OCI-LY3 (cell line): ENCODE results near the gene EPHB1.
A peak's percentile ranks its signal among the peaks of the same experiment; 100 is the strongest.

ENCODE experiments used
- H2AFZ ChIP-seq: fragments of 200-600, 300-600 bp; shearing (Covaris generic); 2 replicates; pipeline ENCODE4 v1.6.0; 2014; ENCODE audit warnings: antibody characterized with exemption, low read depth, low read length
- H3K27ac ChIP-seq: fragments of 200-600, 300-600 bp; sonication (generic); 2 replicates; pipeline ENCODE4 v1.5.1; 2014; ENCODE audit warnings: mild to moderate bottlenecking, low read length, moderate library complexity, mixed read lengths
- H3K27me3 ChIP-seq: fragments of 200-600, 300-600 bp; sonication (generic); 2 replicates; pipeline ENCODE4 v1.6.1; 2014; ENCODE audit warnings: low read depth, low read length, mixed read lengths
- H3K36me3 ChIP-seq: fragments of 200-600, 300-600 bp; sonication (generic); replicated peaks from 2 replicates; pipeline ENCODE3; 2014; ENCODE audit warnings: low read depth, low read length, mixed read lengths
- H3K4me1 ChIP-seq: fragments of 300-600, 200-600 bp; sonication (generic); 2 replicates; pipeline ENCODE4 v1.6.1; 2014; ENCODE audit warnings: low read length, mixed read lengths
- H3K4me2 ChIP-seq: fragments of 200-600, 300-600 bp; sonication (generic); 2 replicates; pipeline ENCODE4 v1.6.1; 2014; ENCODE audit warnings: low read length, mixed read lengths
- H3K4me3 ChIP-seq: fragments of 300-600, 200-600 bp; sonication (generic); 2 replicates; pipeline ENCODE4 v1.5.1; 2014; ENCODE audit warnings: antibody characterized with exemption, mild to moderate bottlenecking, low read length, moderate library complexity
- H3K79me2 ChIP-seq: fragments of 300-600, 200-600 bp; shearing (Covaris generic); 2 replicates; pipeline ENCODE4 v1.6.1; 2014; ENCODE audit warnings: mild to moderate bottlenecking, low read length, mixed read lengths
- H3K9ac ChIP-seq: fragments of 300-600, 200-600 bp; shearing (Covaris generic); 2 replicates; pipeline ENCODE4 v1.6.0; 2014; ENCODE audit warnings: mild to moderate bottlenecking, low read length, moderate library complexity
- H3K9me3 ChIP-seq: fragments of 200-600, 300-600 bp; shearing (Covaris generic); 2 replicates; pipeline ENCODE4 v1.6.1; 2014; ENCODE audit warnings: low read length, mixed read lengths; ENCODE audit not compliant: insufficient read depth
- H4K20me1 ChIP-seq: fragments of 200-600, 300-600 bp; sonication (generic); 2 replicates; pipeline ENCODE4 v1.6.1; 2016; ENCODE audit warnings: low read length, mixed read lengths; ENCODE audit not compliant: insufficient read depth
- CTCF ChIP-seq: fragments of 200-600, 300-600 bp; sonication (generic); IDR thresholded peaks from 2 replicates; pipeline ENCODE4 v1.5.1; 2014; ENCODE audit warnings: antibody characterized with exemption, low read length, low read depth
- EZH2phosphoT487 ChIP-seq: fragments of 200-600 bp; shearing (Covaris generic); IDR thresholded peaks from 2 replicates; pipeline ENCODE4 v1.6.1; 2018; ENCODE audit warnings: antibody characterized with exemption, mixed run types, low read depth

Gene EPHB1

GRCh38 chr3:134840459-134840858 is 45.4 kb downstream of the EPHB1 start:
- Histone ChIP-seq H3K4me2 (peak overlapping the region; percentile 53), H3K27ac (peak overlapping the region; percentile 73), H3K4me1 (peaks cover 89% of the 10 kb centered on the region), H2AFZ (no peak overlapping the region), H3K36me3 (peaks cover 58% of the 10 kb centered on the region), H3K9me3 (no peaks in the 10 kb centered on the region), H4K20me1 (peaks cover 97% of the 10 kb centered on the region), H3K27me3 (no peaks in the 10 kb centered on the region), H3K4me3 (no peak overlapping the region), H3K9ac (peak overlapping the region; percentile 15; the same call in 1 of the 2 replicates), H3K79me2 (peaks cover 100% of the 10 kb centered on the region)
- TF ChIP-seq CTCF, result no peak
- no peak for TF ChIP-seq EZH2phosphoT487

DNA sequence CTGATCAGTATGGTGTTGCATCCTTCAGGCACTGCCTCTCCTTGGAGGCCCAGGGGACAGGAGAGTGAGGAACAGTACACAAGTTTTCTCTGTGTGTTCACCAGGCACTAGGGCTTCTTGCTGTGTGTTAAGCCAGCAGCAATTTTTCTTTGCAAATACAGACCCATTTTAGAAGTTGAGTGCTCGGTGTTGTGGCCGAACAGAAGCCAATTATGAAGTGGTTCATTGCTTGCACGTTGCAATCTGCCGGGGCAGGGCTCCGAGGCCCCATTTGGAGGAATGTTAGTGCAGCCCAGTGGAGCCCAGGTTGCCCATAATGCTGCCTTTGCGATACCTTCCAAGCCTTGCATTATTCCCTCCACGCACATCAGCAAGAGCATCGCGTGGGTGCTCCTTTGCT is 51.0 kb downstream of the EPHB1 start:
- H2AFZ ChIP-seq, result no peak overlapping the region
- no peak overlapping the region for H3K4me3 ChIP-seq
- H3K27me3 ChIP-seq, result no peaks in the 10 kb centered on the region
- TF ChIP-seq EZH2phosphoT487, result no peak
- no peak for TF ChIP-seq CTCF
- no peak overlapping the region for H3K9ac ChIP-seq
- peaks cover 98% of the 10 kb centered on the region for H4K20me1 ChIP-seq
- H3K4me2 ChIP-seq, result peak overlapping the region; percentile 55; the same call in 1 of the 2 replicates
- H3K9me3 ChIP-seq, result no peaks in the 10 kb centered on the region
- H3K4me1 ChIP-seq, result peaks cover 90% of the 10 kb centered on the region
- peak overlapping the region; percentile 82 for H3K27ac ChIP-seq
- H3K79me2 ChIP-seq, result peaks cover 100% of the 10 kb centered on the region
- H3K36me3 ChIP-seq, result peaks cover 63% of the 10 kb centered on the region

GRCh38 chr3:134846911-134847317 is 51.9 kb downstream of the EPHB1 start:
- H3K27ac ChIP-seq, result no peak overlapping the region; the same call in 1 of the 2 replicates

GRCh38 chr3:134847349-134847748 is 52.3 kb downstream of the EPHB1 start:
- H3K9me3 ChIP-seq, result no peaks in the 10 kb centered on the region
- no peaks in the 10 kb centered on the region for H3K27me3 ChIP-seq
- no peak overlapping the region for H2AFZ ChIP-seq
- H3K4me3 ChIP-seq, result no peak overlapping the region
- peaks cover 100% of the 10 kb centered on the region for H3K79me2 ChIP-seq
- no peak overlapping the region for H3K9ac ChIP-seq
- TF ChIP-seq CTCF, result no peak
- TF ChIP-seq EZH2phosphoT487, result no peak
- H3K36me3 ChIP-seq, result peaks cover 51% of the 10 kb centered on the region
- H3K27ac ChIP-seq, result peak overlapping the region; percentile 17; the same call in 1 of the 2 replicates
- H3K4me2 ChIP-seq, result peak overlapping the region; percentile 76; the same call in 1 of the 2 replicates
- peaks cover 95% of the 10 kb centered on the region for H3K4me1 ChIP-seq
- H4K20me1 ChIP-seq, result peaks cover 97% of the 10 kb centered on the region

More at GRCh38 chr3:134846911-134847317, 51.9 kb downstream of the EPHB1 start:
- no peaks in the 10 kb centered on the region for H3K27me3 ChIP-seq
- 0 out of 2 replicates have a peak overlapping the region, but pooled peaks have one; percentile 76 for H3K4me2 ChIP-seq
- H3K36me3 ChIP-seq, result peaks cover 55% of the 10 kb centered on the region
- TF ChIP-seq CTCF, result no peak
- no peak for TF ChIP-seq EZH2phosphoT487
- H3K79me2 ChIP-seq, result peaks cover 100% of the 10 kb centered on the region
- no peak overlapping the region for H3K9ac ChIP-seq
- H3K4me1 ChIP-seq, result peaks cover 91% of the 10 kb centered on the region
- no peaks in the 10 kb centered on the region for H3K9me3 ChIP-seq
- H3K4me3 ChIP-seq, result no peak overlapping the region
- peaks cover 97% of the 10 kb centered on the region for H4K20me1 ChIP-seq
- no peak overlapping the region for H2AFZ ChIP-seq
